ENCODE data around the gene PDCD7.
A peak's percentile ranks its signal among the peaks of the same experiment; 100 is the strongest.
"Not testable (repeated sequence)": the region's sequence is repeated elsewhere in the genome, so short reads cannot be mapped to it uniquely, and the experiment has no call there.

Gene PDCD7

DNA sequence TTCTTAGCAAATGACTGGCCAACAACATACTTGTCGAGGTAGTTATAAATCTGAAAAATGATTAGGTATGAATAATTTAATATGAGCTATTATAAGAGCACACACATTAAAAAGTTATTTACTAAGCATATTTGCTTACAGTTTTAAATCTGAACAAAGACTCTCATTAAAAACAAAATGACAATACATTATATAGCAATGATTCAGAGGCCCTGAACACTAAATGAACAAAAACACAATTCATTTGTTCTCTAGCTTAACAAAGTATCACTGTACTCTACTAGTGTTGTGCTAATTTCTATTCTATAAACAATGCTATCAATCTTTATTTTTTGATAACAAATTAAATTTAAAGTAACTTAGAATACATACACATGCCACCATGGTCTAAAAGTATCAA is 30.5 kb upstream of the PDCD7 start:
- Histone ChIP-seq H3K36me3 (ENCODE audit: control insufficient read depth, low read depth, low read length) (peaks cover 23% of the 10 kb centered on the region), H3K27me3 (ENCODE audit: control insufficient read depth, insufficient read depth, low read length) (no peaks in the 10 kb centered on the region), H3K27ac (ENCODE audit: low read length) (no peak overlapping the region), H3K4me3 (ENCODE audit: low read length) (no peak overlapping the region), H3K4me1 (ENCODE audit: control insufficient read depth, low read depth, low read length) (no peaks in the 10 kb centered on the region), H3K9me3 (ENCODE audit: control insufficient read depth, low read depth, low read length) (no peaks in the 10 kb centered on the region), H3K9ac (ENCODE audit: low read length) (no peak overlapping the region)

DNA sequence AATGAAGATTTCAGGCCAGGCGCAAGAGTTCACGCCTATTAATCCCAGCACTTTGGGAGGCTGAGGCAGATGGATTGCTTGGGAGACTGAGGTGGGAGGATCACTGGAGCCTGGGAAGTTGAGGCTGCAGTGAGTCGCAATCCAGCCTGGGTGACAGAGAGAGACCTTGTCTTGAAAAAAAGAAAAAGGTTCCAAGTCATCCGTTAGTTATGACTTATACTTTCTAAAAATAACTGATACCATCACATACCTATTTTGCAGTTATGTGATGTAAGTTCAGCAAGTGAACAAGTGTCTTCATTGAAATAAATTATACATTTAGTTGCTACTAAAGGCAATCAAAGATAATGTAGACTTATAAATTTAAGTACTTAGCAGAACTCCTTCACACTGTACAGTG is 29.4 kb upstream of the PDCD7 start:
- no peak overlapping the region for H3K9ac ChIP-seq (ENCODE audit: low read length)
- no peak overlapping the region for H3K27ac ChIP-seq (ENCODE audit: low read length)
- H3K36me3 ChIP-seq (ENCODE audit: control insufficient read depth, low read depth, low read length), result peaks cover 29% of the 10 kb centered on the region
- no peaks in the 10 kb centered on the region for H3K9me3 ChIP-seq (ENCODE audit: control insufficient read depth, low read depth, low read length)
- H3K4me3 ChIP-seq (ENCODE audit: low read length), result no peak overlapping the region
- no peaks in the 10 kb centered on the region for H3K4me1 ChIP-seq (ENCODE audit: control insufficient read depth, low read depth, low read length)
- no peaks in the 10 kb centered on the region for H3K27me3 ChIP-seq (ENCODE audit: control insufficient read depth, insufficient read depth, low read length)

DNA sequence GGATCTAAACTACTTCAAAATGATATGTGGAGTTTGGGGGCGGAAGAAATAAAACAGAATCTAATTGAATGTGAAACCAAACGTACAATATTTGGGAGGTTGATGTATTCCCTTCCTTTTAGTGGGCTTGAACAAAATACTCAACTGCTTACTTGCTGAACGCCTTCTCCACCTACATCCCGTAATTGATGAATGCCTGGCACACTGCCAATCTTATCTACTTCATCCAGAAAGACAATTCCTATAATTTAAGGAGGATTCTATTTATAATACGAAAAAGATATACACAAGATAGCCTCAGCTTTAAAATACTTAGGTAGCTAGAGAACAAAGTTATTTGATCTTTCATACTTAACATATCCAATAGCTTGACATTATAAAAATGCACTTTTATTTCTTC is 23.1 kb upstream of the PDCD7 start:
- Histone ChIP-seq H3K4me1 (ENCODE audit: control insufficient read depth, low read depth, low read length) (no peaks in the 10 kb centered on the region), H3K27ac (ENCODE audit: low read length) (no peak overlapping the region), H3K36me3 (ENCODE audit: control insufficient read depth, low read depth, low read length) (peaks cover 59% of the 10 kb centered on the region), H3K4me3 (ENCODE audit: low read length) (no peak overlapping the region), H3K27me3 (ENCODE audit: control insufficient read depth, insufficient read depth, low read length) (no peaks in the 10 kb centered on the region), H3K9ac (ENCODE audit: low read length) (no peak overlapping the region), H3K9me3 (ENCODE audit: control insufficient read depth, low read depth, low read length) (no peaks in the 10 kb centered on the region)

DNA sequence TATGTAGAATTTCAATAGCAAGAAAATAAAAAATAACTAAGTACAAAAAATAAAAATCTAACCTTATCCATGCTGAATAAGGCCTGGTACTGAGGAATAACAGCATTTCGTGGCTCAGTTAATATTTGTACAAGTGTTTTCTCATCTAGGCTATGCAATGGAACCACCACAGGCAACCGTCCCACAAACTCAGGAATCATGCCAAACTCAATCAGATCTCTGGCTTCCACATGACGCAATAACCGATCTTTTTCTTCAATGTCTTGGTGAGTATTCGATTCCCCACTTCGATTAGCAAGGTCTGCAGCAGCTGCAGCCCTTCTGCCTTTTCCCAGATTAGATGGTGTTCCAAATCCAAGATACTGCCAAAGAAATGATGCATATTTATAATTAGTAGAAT is 21.1 kb upstream of the PDCD7 start:
- H3K4me3 ChIP-seq (ENCODE audit: low read length), result no peak overlapping the region
- H3K4me1 ChIP-seq (ENCODE audit: control insufficient read depth, low read depth, low read length), result no peaks in the 10 kb centered on the region
- peaks cover 67% of the 10 kb centered on the region for H3K36me3 ChIP-seq (ENCODE audit: control insufficient read depth, low read depth, low read length)
- no peaks in the 10 kb centered on the region for H3K27me3 ChIP-seq (ENCODE audit: control insufficient read depth, insufficient read depth, low read length)
- no peaks in the 10 kb centered on the region for H3K9me3 ChIP-seq (ENCODE audit: control insufficient read depth, low read depth, low read length)
- no peak overlapping the region for H3K9ac ChIP-seq (ENCODE audit: low read length)
- H3K27ac ChIP-seq (ENCODE audit: low read length), result no peak overlapping the region

DNA sequence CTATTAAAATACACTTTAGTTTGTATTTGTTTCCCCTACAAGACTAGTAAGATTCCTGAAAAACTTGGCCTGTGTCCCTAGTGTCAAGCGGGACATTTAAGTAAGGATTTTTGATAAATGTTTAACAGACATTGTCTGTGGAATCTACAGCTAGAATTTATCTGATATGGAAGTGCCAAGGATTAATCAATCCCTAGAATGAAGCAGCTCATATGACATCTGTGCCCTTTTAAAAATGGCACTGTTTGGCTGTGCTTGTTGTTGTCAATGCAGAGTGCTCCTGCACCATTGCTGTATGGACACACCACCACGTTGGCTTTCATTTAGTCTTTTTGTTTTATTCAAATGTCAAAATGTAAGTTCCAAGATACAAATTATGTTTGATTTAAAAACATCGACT is 14.3 kb upstream of the PDCD7 start:
- no peak overlapping the region for H3K9ac ChIP-seq (ENCODE audit: low read length)
- no peak overlapping the region for H3K27ac ChIP-seq (ENCODE audit: low read length)
- no peaks in the 10 kb centered on the region for H3K27me3 ChIP-seq (ENCODE audit: control insufficient read depth, insufficient read depth, low read length)
- H3K36me3 ChIP-seq (ENCODE audit: control insufficient read depth, low read depth, low read length), result peaks cover 11% of the 10 kb centered on the region
- H3K9me3 ChIP-seq (ENCODE audit: control insufficient read depth, low read depth, low read length), result no peaks in the 10 kb centered on the region
- H3K4me3 ChIP-seq (ENCODE audit: low read length), result no peak overlapping the region
- no peaks in the 10 kb centered on the region for H3K4me1 ChIP-seq (ENCODE audit: control insufficient read depth, low read depth, low read length)

DNA sequence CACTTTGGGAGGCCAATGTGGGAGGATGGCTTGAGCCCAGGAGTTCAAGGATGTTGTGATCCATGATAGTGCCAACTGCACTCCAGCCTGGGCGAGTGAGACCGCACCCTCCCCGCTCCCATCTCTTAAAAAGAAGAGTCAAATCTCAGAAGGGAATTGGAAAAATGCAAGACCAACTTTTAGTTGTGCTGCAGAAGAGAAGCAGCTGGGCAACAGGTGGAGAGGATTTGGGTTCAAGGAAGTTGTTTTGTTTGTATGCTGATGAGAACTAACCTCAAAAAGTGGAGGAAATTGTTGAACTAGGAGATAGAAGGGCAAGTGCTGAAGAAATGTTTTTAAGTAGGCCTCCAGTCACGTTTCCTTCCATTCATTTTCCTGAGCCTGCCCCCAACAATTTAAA is 12.8 kb upstream of the PDCD7 start:
- no peak overlapping the region for H3K27ac ChIP-seq (ENCODE audit: low read length)
- peaks cover 8% of the 10 kb centered on the region for H3K36me3 ChIP-seq (ENCODE audit: control insufficient read depth, low read depth, low read length)
- no peaks in the 10 kb centered on the region for H3K9me3 ChIP-seq (ENCODE audit: control insufficient read depth, low read depth, low read length)
- no peak overlapping the region for H3K4me3 ChIP-seq (ENCODE audit: low read length)
- no peaks in the 10 kb centered on the region for H3K4me1 ChIP-seq (ENCODE audit: control insufficient read depth, low read depth, low read length)
- no peak overlapping the region for H3K9ac ChIP-seq (ENCODE audit: low read length)
- no peaks in the 10 kb centered on the region for H3K27me3 ChIP-seq (ENCODE audit: control insufficient read depth, insufficient read depth, low read length)

DNA sequence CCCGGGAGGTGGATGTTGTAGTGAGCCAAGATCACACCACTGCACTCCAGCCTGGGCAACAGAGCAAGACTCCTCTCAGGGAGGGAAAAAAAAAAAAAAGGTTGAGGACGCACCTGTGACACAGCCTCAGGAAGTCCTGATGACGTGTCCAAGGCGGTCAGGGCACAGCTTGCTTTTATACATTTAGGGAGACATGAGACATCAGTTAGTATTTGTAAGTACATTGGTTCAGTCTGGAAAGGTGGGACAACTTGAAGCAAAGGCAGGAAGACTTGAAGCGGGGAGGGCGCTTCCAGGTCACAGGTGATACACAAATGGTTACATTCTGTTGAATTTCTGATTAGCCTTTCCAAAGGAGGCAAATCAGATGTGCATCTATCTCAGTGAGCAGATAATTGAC is 5.0 kb upstream of the PDCD7 start:
- not testable (repeated sequence) for H3K4me3 ChIP-seq (ENCODE audit: low read length)

DNA sequence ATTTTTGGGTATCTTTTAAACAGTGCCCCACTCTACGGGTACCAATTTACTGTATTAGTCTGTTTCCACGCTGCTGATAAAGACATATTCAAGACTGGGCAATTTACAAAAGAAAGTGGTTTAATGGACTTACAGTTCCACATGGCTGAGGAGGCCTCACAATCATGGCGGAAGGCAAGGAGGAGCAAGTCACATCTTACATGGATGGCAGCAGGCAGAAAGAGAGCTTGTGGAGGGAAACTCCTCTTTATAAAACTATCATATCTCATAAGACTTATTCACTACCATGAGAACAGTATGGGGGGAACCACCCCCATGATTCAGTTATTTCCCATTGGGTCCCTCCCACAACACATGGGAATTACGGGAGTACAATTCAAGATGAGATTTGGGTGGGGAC is 4.3 kb upstream of the PDCD7 start:
- H3K36me3 ChIP-seq (ENCODE audit: control insufficient read depth, low read depth, low read length); H3K27me3 ChIP-seq (ENCODE audit: control insufficient read depth, insufficient read depth, low read length); H3K4me3 ChIP-seq (ENCODE audit: low read length); H3K27ac ChIP-seq (ENCODE audit: low read length); H3K9ac ChIP-seq (ENCODE audit: low read length); H3K4me1 ChIP-seq (ENCODE audit: control insufficient read depth, low read depth, low read length): not testable (repeated sequence)
- peaks cover 16% of the 10 kb centered on the region for H3K9me3 ChIP-seq (ENCODE audit: control insufficient read depth, low read depth, low read length)

More for the DNA sequence above, 5.0 kb upstream of the PDCD7 start:
- H3K9me3 ChIP-seq (ENCODE audit: control insufficient read depth, low read depth, low read length), result peaks cover 16% of the 10 kb centered on the region
- H3K9ac ChIP-seq (ENCODE audit: low read length); H3K27ac ChIP-seq (ENCODE audit: low read length); H3K36me3 ChIP-seq (ENCODE audit: control insufficient read depth, low read depth, low read length); H3K27me3 ChIP-seq (ENCODE audit: control insufficient read depth, insufficient read depth, low read length); H3K4me1 ChIP-seq (ENCODE audit: control insufficient read depth, low read depth, low read length): not testable (repeated sequence)

DNA sequence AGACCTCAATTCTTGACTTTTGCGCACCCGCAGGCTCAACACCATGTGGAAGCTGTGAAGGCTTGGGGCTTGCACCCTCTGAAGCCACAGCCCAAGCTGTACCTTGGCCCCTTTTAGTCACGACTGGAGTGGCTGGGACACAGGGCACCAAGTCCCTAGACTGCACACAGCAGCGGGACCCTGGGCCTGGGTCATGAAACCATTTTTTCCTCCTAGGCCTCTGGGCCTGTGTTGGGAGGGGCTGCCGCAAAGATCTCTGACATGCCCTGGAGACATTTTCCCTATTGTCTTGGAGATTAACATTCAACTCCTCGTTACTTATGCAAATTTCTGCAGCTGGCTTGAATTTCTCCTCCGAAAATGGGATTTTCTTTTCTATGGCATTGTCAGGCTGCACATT is 3.5 kb upstream of the PDCD7 start:
- peaks cover 16% of the 10 kb centered on the region for H3K9me3 ChIP-seq (ENCODE audit: control insufficient read depth, low read depth, low read length)
- not testable (repeated sequence) for H3K27me3 ChIP-seq (ENCODE audit: control insufficient read depth, insufficient read depth, low read length); H3K27ac ChIP-seq (ENCODE audit: low read length); H3K36me3 ChIP-seq (ENCODE audit: control insufficient read depth, low read depth, low read length); H3K9ac ChIP-seq (ENCODE audit: low read length); H3K4me3 ChIP-seq (ENCODE audit: low read length); H3K4me1 ChIP-seq (ENCODE audit: control insufficient read depth, low read depth, low read length)

DNA sequence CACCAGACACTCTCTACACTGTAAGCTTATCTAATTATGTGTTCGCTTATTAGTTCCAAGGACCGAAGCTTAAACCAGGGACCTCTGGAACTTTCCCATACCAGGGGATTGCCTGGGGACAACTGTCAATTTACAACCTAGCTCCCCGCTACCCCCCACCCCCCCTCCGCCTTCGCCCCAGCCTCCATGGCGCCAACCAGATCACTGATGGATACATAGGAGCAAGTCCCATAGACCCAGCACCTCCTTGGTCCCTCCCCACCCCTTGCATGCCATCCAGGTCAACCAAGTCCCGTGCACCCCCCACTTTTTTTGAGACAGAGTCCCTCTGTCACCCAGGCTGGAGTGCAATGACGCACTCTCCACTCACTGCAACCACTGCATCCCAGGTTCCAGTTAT is 930 bp upstream of the PDCD7 start:
- Histone ChIP-seq H3K4me1 (ENCODE audit: control insufficient read depth, low read depth, low read length) (peaks cover 5% of the 10 kb centered on the region), H3K4me3 (ENCODE audit: low read length) (peak overlapping the region; percentile 96), H3K36me3 (ENCODE audit: control insufficient read depth, low read depth, low read length) (peaks cover 3% of the 10 kb centered on the region), H3K9ac (ENCODE audit: low read length) (no peak overlapping the region), H3K27me3 (ENCODE audit: control insufficient read depth, insufficient read depth, low read length) (no peaks in the 10 kb centered on the region), H3K27ac (ENCODE audit: low read length) (no peak overlapping the region), H3K9me3 (ENCODE audit: control insufficient read depth, low read depth, low read length) (peaks cover 16% of the 10 kb centered on the region)

DNA sequence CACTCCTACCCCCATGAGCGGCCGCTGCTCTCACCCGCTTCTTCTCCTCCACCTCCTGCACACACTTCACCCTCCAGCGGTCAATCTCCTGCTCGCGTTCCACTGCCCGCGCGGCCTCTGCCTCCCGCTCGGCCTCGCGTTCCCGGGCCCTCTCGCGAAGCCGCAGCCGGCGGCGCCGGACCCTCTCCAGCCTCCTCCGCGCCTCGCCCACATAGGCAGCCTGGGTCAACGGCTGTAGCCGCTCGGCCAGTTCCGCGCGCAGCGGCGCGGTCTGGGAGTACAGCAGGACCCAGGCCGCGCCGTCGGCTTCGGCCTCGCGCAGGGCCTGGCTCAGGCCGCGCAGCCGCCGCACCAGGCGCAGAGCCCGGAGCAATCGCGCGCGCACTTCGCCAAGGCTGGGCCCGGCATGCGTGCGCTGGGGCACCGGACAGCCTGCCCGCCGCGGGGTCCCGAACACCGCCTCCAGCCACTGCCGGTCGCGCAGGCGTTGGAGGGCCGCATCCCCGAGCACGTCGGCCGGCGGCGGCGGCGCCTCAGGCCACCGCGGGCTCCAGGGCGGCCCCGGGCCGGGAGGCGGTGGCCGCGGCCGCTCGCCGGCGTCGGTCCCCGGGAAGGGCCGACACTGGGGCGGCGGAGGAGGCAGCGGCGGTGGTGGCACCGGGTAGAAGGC is 595 bp downstream of the PDCD7 start:
- Histone ChIP-seq H3K27ac (ENCODE audit: low read length) (no peak overlapping the region), H3K9me3 (ENCODE audit: control insufficient read depth, low read depth, low read length) (peaks cover 6% of the 10 kb centered on the region), H3K36me3 (ENCODE audit: control insufficient read depth, low read depth, low read length) (peaks cover 18% of the 10 kb centered on the region), H3K4me1 (ENCODE audit: control insufficient read depth, low read depth, low read length) (peaks cover 5% of the 10 kb centered on the region), H3K4me3 (ENCODE audit: low read length) (peak overlapping the region; percentile 96), H3K9ac (ENCODE audit: low read length) (peak overlapping the region; percentile 81), H3K27me3 (ENCODE audit: control insufficient read depth, insufficient read depth, low read length) (no peaks in the 10 kb centered on the region)

DNA sequence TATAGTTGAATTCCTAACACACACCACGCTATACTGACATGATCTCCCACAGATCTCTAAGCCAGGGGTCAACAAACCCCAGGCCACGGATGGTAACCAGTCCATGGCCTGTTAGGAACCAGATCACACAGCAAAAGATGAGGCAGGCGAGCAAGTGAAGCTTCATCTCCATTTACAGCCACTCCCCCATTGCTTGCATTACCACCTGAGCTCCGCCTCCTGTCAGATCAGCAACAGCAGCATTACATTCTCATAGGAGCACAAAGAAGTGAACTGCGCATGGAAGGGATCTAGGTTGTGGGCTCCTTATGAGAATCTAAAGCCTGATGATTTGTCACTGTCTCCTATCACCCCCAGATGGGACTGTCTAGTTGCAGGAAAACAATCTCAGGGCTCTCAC is 2.7 kb downstream of the PDCD7 start:
- Histone ChIP-seq H3K27ac (ENCODE audit: low read length) (no peak overlapping the region), H3K36me3 (ENCODE audit: control insufficient read depth, low read depth, low read length) (peaks cover 30% of the 10 kb centered on the region), H3K4me1 (ENCODE audit: control insufficient read depth, low read depth, low read length) (peaks cover 5% of the 10 kb centered on the region), H3K27me3 (ENCODE audit: control insufficient read depth, insufficient read depth, low read length) (no peaks in the 10 kb centered on the region), H3K9ac (ENCODE audit: low read length) (no peak overlapping the region), H3K9me3 (ENCODE audit: control insufficient read depth, low read depth, low read length) (no peaks in the 10 kb centered on the region), H3K4me3 (ENCODE audit: low read length) (no peak overlapping the region)
